Astrocyte of the cerebellum (primary cell): Measurements from ENCODE around the gene MYF5.

Experiments used
- DNase-seq: peaks from one replicate; pipeline ENCODE4 v3.0.0-alpha.2; 2011; ENCODE audit warnings: low read depth
- H3K4me3 ChIP-seq: 2 replicates; pipeline ENCODE4 v1.5.1; 2011; ENCODE audit warnings: mild to moderate bottlenecking, low read depth, low read length, moderate library complexity
- in situ Hi-C: cut with HindIII; loops from 2 replicates; pipeline ENCODE4 v1.10.0; 2017; ENCODE audit warnings: low sequenced_read_pairs
- TF ChIP-seq, protein P1 (sequence below): IDR thresholded peaks from 2 replicates; pipeline ENCODE4 v1.5.1; 2012; ENCODE audit warnings: low read length, low read depth, moderate library complexity, mild to moderate bottlenecking; ENCODE audit errors: missing control alignments

Gene MYF5

DNA sequence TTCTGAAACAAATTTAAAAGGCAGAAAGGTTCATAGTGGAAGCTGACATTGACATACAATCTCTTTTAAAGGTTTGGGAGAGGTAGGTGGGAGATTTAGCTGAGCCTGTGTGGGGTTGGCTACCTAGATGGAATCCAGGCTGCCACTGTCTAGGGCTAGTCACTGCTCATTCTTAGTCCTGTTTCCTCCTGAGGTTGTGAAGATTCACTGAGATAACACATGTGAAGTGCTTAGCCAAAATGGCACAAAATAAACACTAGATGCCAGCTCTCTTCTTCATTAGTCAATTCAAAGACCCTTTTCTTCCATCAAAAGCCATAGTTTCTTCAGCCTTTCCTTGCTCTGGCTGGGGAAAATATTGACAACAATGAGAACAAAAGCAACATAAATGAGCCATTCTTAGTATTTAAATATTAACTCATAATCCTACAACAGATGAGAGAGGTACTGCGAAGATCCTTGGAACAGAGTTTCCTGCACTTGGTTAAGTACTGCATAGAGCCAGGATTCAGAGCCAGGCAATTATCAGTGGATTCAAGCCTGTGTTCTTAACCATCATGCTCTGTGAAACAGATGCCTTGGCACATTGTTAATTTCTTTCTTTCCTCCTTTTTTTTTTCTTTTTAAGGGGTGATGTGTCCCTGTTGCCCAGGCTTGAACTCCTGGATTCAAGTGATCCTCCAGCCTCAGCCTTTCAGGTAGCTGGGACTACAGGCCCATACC, 5.8 kb upstream of the MYF5 start:
- no peak overlapping the region for H3K4me3 ChIP-seq
- in situ Hi-C loops = no loop called here
- no peak for DNase-seq
- TF ChIP-seq, protein P1, sequence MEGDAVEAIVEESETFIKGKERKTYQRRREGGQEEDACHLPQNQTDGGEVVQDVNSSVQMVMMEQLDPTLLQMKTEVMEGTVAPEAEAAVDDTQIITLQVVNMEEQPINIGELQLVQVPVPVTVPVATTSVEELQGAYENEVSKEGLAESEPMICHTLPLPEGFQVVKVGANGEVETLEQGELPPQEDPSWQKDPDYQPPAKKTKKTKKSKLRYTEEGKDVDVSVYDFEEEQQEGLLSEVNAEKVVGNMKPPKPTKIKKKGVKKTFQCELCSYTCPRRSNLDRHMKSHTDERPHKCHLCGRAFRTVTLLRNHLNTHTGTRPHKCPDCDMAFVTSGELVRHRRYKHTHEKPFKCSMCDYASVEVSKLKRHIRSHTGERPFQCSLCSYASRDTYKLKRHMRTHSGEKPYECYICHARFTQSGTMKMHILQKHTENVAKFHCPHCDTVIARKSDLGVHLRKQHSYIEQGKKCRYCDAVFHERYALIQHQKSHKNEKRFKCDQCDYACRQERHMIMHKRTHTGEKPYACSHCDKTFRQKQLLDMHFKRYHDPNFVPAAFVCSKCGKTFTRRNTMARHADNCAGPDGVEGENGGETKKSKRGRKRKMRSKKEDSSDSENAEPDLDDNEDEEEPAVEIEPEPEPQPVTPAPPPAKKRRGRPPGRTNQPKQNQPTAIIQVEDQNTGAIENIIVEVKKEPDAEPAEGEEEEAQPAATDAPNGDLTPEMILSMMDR = no peak

DNA sequence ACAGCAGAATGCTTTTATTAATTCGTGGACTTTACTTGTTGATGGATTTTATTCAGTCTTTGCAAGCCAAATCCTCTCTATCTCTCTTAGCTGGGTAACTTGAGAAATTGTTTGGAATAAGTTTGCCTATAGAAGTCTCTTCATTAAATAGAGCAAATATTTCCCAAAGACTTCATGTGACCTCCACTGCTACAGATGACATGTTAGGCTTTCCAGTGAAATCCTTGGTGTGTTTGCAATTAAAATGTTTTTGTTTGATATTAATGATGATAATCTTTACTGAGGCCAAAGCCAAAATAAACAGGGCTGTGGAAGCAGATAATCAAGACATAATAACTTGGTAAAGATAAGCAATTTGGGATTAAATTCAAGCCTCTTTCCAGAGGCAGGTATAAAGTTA, 4.8 kb upstream of the MYF5 start:
- DNase-seq = no peak
- in situ Hi-C loops = no loop called here
- TF ChIP-seq, protein P1 = no peak
- H3K4me3 ChIP-seq = no peak overlapping the region

DNA sequence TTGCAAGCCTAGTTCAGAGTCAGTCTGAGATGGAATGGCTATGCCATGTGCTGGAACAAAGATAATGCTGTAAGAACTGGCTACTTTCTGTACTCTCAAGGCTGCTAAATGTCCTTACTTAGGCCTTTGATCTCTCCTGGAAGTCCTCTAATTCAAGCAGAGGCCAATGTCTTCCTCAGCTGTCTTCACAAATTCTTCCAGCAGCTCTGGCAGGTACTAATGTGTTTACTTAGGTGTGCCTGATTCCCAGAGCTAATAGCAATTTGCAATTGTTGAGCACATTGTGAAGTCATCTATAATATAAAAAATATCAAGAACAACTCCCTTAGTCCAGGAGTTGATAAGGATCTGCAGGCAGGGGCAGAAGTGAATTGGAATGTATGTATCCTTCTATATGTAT, 3.8 kb upstream of the MYF5 start:
- TF ChIP-seq, protein P1 = no peak
- DNase-seq = no peak
- no peak overlapping the region for H3K4me3 ChIP-seq
- in situ Hi-C loops = no loop called here

DNA sequence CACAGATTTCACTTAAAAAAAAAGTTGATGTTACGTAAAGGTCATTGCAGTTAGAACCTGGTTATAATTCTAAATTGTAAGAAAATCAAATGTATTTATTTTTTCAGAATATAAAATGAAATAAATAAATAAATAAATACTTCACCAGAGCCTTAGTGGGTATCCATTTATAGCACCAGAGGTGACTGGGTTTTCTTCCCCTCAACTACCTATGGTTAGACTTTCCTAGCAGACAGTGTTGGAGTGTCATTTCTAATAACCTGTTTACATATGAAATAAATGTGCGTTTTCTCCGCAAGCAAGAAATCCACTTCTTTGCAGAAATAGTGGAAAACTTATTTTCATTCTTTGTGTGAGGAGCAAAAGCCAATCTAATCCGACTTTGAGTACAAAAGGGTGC, 3.3 kb upstream of the MYF5 start:
- no peak for DNase-seq
- H3K4me3 ChIP-seq = no peak overlapping the region
- in situ Hi-C loops = no loop called here
- TF ChIP-seq, protein P1 = no peak

DNA sequence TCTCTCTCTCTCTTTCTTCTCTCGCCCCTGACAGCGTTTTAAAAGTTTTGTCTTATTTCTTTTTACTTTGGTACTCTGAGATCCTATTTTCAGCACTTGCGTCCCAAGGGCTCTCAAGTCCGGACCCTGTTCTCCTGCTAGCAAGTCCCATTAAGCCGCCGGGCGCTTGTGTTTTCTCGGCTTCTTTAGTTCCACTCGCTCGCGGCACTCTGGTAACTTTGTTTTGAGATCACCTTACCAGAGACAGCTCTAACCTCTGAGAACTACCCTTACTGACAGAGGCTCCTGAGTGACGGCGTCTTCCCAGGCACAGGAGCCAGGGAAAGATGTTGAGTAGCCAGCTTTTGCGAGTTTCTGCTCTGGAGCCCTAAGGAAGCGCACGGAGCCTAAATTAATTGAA, 2.7 kb upstream of the MYF5 start:
- in situ Hi-C loops = no loop called here
- TF ChIP-seq, protein P1 = no peak
- DNase-seq = no peak
- H3K4me3 ChIP-seq = peak overlapping the region; percentile 13

DNA sequence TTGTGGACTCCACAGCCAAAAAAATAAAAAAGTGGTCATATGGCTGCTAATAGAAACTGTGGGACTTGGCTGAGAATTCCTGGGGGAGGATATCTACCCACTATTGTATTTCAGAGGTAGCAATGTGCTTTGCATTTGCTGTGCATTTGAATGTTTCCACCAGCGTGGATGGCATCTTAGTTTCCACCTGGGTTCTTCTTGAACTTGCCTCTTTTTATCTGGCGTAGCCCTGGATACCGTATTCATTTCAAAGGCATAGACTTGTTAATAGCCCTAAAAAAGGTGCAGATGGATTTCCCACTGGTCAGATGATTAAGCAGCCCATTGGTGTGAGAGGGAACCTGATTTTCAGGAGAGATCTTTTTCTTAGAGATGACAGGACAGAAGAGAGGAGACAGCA, 1.9 kb upstream of the MYF5 start:
- in situ Hi-C loops = no loop called here
- TF ChIP-seq, protein P1 = no peak
- DNase-seq = no peak
- no peak overlapping the region for H3K4me3 ChIP-seq
